Measurements from ENCODE around the gene ALKBH8.
"Not testable (repeated sequence)": the region's sequence is repeated elsewhere in the genome, so short reads cannot be mapped to it uniquely, and the experiment has no call there.

The ALKBH8 gene, protein sequence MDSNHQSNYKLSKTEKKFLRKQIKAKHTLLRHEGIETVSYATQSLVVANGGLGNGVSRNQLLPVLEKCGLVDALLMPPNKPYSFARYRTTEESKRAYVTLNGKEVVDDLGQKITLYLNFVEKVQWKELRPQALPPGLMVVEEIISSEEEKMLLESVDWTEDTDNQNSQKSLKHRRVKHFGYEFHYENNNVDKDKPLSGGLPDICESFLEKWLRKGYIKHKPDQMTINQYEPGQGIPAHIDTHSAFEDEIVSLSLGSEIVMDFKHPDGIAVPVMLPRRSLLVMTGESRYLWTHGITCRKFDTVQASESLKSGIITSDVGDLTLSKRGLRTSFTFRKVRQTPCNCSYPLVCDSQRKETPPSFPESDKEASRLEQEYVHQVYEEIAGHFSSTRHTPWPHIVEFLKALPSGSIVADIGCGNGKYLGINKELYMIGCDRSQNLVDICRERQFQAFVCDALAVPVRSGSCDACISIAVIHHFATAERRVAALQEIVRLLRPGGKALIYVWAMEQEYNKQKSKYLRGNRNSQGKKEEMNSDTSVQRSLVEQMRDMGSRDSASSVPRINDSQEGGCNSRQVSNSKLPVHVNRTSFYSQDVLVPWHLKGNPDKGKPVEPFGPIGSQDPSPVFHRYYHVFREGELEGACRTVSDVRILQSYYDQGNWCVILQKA

DNA sequence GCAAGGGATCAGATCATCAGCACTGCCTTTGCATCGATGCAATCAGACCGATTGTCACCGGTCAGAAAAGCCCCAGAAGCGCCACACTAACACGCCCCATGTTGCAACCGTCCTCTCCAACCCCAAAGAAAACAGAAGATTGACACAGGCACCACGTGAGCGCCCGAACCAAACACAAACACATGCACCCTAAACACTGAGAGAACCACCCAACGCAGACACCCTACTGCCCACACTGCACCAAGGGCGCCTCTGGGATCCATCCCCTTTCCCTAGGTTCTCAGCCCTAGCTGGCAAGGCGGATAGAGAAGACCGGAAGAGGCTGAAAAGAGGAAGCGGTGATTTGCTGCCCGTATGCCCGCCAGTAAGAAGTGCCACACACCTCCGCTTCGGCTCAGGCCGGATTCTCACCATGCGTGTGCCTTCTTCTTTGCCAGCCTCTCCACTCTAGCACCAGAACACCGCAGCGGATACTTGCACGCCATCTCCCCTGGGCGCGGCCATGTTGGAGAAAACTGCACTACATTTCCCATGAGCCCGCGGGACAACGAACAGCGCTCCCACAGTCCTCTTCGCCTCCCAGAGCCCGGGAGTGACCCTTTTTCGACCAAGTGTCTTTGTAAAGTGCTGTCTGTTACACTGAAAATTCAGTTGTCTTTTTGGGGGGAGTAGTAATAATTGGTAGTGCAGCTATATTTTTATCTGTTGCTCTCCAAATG, at the start of gene ALKBH8:
TSS of gene ALKBH8 (minus strand) at position 517 of the 719 bp plus-strand sequence. CDS start 4,842 bp downstream, outside the sequence.
- peak; percentile 57 for DNase-seq (ENCODE audit: low read depth in 2 of 2)

DNA sequence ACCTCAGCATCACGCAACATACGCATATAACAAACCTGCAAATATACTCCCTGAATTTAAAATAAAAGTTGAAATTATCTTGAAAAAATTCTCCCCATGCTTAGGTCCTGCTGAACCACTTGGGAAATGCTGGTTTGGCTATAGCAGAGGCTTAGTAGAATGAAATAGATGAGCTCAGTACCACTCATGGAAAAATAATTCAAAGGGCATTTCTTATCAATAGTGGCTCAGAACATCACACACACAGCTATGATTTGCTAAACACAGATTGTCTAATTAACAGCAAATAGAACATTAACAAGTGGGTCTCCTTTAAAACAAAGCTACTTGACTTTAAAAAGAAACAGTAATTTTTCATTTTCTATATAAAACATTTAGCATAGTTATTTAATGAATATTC, 46.9 kb upstream of the ALKBH8 start:
- no peak for DNase-seq (ENCODE audit: low read depth in 2 of 2)

DNA sequence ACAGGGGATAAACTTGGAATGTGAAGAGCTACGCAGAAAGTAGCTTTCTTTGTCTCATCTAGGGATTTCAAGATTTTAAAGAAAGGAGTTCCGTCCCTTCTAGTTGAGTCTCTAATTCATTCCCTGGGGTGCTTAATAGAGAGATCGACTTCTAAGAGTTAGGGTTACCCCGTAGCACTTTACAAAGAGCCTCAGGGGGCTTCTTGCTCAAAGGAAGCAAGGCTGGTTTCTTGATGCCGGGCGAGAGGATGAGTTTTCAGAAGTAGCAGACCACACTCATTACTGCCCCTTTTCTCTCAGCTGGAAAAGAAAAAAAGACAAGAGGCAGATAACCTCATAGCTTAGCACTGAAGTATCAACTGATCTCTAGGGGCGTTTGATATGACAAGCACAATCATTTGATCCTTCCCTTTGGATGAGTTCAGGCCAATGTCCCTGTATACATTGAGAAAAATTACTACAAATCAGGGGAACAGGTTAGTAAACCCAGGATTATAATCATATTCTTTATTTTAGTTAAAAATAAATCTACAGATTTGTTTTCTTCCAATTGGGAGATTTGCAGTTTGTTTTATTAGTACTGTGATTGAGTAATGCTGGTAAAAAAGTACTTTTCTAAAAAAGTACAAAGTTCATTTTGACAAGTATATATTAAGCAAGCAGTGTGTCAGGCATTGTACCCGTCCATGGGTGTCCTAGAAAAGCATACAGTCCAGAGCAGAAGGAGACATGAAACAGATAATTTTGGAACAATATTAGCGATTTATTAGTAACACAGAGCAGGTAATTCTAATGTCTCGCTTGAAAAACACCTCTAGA, 44.1 kb upstream of the ALKBH8 start:
- no peak for DNase-seq (ENCODE audit: low read depth in 2 of 2)

DNA sequence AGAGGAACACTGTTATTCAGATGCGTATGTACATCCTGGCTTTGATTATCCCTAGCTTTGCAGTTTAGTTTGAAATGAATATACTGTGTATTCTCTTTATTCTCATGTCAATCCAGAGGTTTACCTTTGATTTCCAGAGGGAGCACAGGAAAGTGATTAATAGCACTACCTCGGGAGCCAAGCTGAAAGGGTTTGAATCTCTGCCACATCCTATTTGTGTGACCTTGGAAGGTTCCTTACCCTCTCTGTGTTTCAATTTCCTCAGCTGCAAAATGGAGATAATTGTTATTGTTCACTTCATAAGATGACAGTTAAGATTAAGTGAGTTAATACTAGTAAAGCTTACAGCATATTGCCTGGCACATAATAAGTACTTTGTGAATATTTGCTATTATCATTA, 43.3 kb upstream of the ALKBH8 start:
- DNase-seq (ENCODE audit: low read depth in 2 of 2) = no peak

DNA sequence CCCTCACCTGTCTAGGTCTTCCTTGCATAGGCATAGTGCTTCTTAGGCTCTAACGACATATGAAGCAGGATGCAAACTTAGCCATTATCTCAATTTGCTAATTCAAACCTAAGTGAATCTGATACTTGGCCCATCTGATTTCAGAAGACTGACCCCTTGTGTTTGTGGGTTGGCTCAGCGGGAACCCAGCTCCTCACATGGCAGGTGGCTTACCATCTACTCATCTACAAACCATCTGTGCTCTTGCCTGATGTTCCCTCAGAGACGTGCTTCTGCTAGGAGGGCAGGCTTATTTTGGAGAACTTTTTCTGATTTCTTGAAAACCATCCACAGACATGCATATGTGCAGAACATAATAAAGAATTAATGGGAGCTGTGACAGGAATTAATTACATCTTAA, 40.6 kb upstream of the ALKBH8 start:
- DNase-seq (ENCODE audit: low read depth in 2 of 2) = no peak

DNA sequence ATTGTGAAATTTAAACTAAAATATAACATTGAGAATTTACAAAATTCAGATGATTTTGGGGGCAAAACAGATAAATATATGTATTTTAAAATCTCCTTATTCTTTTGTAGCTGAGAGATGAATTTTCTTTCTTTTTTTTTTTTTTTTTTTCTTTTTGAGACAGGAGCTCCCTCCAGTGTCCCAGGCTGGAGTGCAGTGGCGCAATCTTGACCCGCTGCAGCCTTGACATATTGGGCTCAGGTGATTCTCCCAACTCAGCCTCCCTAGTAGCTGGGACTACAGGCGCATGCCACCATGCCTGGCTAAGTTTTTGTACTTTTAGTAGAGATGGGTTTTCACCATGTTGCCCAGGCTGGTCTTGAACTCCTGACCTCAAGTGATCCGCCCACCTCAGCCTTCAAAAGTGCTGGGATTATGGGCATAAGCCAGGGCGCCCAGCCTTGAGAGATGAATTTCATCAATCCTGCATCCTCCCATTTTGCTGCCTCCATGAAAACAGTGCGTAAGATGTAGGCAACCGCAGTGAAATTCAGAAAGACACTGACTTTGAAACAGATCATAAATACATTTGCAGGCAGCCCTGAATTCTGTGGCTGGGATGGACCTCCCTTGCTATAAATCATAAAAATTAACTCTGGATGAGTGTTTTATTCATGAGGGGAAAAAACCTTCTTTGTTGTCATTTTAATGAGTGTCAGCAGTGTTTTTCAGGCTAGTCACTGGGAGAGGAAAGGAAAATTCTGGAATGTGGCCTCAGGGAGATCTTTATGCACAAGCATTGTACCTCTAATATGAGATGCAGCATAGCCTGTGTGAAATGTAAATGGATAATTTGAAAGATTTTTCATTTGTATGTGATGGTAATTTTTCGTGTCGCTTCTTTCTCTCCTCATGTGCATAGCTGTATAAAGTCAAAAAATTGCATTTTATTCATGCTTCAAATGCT, 39.8 kb upstream of the ALKBH8 start:
- DNase-seq (ENCODE audit: low read depth in 2 of 2) = no peak

DNA sequence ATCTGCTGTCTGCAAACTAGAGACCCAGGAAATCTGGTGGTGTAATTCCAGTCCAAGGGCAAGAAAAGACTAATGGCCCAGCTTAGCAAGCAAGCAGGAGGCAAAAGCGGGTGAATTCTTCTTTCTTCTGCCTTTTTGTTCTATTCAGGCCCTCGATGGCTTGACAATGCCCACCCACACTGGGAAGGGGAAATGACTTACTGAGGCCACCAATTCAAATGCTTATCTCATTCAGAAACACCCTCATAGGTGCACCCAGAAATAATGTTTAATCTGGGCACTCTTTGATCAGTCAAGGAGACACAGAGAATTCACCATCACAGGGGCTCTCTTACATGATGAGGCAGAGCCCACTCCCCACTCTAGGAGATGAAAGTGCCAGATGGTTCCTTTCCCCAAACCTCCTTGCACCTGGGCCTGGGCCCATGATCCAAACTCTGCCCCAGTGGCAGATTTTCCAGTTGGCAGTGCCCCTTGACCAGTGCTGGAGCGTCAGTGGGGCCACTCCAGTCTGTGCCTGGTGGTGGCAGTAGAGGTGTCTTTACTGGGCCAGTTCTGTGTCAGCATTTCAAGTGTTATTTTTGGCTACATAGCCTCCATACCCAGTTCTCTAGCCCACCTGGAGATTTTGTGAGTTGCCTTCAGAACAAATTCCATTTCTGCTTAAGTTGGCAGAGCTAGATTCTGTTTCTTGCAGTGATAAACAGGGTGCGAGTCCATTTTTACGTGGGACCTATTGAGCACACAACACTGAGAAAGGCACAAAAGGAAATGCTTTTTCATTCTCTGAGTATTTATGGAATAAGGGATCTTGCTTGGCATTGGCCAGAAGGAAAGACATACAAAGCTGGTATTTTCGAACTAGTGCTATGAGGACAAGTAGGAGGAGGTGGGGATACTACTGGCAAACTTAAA, 32.9 kb upstream of the ALKBH8 start:
- DNase-seq (ENCODE audit: low read depth in 2 of 2) = no peak

DNA sequence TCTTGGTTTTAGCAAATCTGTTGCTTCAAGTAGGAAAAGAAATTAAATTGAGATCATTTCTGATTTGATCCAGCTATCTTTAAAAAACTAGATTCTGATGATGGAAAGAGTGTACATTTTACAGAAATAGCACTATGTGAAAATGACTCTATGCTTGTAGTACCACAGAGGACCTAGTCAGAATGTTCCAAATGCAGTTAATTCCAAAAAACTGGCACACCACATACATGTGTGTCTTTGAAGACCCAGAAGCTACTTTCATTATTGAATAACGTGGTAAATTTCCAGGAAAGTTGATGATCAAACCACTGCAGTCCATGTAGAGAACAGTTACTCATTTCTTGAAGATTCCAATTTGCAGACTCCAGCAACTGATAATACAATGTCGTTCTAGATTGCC, 29.2 kb upstream of the ALKBH8 start:
- DNase-seq (ENCODE audit: low read depth in 2 of 2) = no peak

DNA sequence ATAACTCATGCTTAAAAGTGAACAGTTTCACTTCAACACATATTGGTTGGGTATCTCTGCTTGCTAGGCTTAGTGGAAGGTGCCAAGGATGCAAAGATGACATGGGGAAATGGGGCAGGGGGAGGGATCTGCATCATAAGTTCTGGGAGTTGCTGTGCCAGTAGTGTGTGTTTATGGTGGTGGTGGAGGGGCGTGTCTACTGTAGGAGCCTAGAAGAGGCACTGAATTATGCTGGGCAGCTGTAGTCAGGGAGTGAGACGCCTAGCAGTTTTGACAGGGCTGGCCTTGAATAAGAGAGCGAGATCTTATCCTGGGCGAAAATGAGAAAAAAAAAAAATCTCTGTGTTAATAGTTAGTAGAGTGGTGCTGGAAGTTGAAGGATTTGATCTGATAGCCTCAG, 28.4 kb upstream of the ALKBH8 start:
- no peak for DNase-seq (ENCODE audit: low read depth in 2 of 2)

DNA sequence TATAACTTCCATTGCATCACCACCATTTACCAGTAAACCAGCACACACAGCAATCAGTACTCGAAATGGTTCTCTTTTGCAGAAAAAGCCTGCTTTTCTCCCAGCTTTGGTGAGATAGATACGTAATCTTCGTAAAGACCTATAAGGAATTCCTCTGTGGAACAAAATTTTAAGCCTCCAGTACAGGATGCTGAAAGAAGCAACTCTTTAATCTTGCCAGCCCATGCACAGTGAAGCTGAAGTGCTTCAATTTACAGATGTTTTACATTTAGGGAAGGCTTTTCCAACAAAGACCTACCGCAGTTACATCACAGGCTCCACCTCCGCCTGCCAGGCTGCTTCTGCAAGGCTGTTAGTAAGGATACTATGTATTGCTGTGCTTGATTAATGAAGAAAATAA, 27.3 kb upstream of the ALKBH8 start:
- DNase-seq (ENCODE audit: low read depth in 2 of 2) = no peak

DNA sequence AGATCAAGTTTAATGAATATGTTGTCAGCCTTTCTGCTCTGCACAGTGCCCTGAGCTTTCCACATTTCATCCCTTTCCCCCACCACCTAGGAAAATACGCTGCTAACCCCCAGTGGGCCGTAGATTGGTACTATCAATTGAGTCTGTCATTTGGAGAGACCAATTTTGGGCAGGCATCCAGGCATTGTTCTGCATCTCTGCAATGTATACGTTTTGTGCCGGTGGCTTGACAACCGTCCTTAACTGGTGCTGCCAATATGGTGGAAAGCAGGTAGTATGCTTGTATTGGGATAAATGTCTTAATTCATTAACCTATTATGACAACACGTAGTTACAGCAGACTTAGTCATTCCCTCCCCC, 26.7 kb upstream of the ALKBH8 start:
- no peak for DNase-seq (ENCODE audit: low read depth in 2 of 2)

DNA sequence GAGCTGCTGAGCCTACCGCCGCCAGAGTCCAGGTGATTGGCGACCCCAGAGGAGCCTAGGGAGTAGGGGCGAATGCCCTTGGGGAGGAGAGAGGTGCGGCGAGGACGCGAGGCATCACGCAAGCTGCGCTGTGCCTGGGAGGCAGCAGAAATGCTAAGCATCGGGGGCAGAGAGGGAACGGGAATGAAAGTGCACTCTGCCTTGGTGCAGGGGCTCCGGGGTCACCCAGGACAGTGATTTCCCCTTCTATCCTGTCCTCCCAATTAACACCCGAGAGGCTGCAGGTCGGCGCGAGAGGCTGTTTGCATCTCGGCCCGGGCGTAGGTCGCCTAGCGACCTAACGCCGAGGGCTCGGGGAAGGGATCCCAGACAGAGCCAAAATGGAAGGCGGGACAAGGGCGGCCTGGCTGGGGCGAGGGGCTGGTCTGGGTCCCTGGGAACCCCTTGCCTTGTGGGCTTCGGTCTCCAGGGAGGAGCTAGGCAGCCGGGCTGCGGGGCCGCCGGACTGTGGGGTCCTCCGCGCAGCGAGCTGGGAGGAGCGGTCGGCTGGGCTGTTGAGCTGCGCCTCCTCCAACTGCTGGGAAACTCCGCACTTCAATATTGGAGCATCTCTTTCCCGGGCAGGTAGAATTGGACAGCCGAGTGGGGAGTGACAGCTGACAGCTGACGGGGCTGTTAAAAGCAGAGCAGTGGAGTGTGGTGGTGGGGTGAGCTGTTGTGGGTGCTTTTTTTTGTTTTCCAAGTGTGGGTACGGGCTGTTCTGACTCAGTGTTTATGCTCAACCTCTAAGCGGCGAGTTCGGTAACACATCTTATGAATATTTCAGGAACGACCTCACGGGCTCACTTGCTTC, 26.1 kb upstream of the ALKBH8 start:
- DNase-seq (ENCODE audit: low read depth in 2 of 2) = peak in 1 of 2 donors; percentile 28

DNA sequence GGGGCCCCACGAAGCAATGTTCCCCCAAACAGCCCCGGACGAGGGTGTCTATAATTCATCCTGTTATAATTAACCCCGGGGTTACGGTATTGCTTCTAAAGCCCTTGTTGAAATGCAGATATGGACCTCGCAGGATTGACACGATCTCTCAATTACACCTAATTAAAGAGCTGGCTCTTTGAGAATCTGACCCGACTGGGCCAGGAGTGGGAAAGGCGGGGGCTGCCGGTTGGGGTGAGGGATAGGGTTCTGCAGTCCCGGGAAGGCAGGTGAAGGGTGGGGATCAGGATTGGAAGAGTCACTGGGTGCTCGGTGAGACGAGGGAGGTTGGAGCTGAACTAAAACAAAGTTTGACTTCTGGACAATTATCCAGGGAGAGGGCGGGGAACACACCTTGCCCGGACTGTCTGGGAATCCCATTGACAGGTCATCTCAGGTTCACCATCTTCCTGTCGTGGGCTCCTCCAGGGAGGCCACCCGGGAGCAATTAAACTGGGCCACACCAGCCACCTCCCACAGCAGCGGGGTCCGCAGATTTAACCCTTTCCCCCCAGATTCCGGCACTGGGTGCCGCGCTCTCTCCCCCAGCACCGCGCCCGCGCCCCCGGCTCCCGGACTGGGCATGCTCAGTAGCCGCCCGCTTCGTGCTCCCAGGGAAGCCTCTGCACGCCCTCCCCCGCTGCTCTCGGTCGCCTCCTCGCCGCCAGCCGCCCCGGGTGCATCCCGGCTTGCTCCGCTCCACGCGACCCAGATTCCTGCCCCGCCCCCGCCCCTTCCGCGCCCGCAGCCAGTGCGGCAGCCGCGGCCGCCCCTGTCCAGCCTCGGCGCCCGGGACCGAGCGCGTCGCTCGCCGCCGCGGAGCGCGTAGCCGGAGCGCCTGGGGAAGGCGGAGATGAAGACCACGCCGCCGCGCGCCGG, 25.2 kb upstream of the ALKBH8 start, which contains the start of gene ELMOD1:
TSS of gene ELMOD1 (plus strand) at position 688 of the 918 bp plus-strand sequence. CDS start 27,043 bp downstream, outside the sequence.
- DNase-seq (ENCODE audit: low read depth in 2 of 2) = peak in 1 of 2 donors; percentile 30

DNA sequence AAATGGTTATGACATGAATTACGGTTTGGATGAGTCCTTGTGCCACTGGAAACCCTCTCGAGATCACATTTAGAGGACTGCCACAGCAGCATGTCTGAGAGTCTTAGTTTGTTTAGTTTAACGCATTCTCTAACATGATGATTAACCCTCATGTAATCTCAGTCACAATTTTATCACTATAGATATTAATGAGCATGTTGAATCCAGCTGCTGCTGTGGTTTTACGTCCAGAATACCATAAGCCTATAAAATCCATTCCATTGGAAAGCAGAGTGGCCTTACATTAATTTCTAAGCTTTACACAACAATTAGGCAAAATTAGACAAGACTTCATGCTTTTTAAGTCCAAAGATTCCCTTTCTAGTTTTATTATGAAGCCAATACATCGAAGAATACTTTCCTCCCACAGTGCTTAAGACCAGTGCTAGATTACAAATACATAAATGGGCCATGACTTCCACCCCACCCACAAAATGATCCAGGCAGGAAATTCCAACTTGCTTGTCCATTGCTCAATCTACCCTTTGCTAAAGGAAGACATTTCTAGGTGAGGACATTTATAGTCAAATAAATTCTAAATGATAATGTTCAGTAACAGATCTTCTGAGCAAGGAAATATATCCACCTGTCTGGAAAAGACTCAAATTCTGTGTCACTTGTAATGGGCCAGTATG, 21.9 kb upstream of the ALKBH8 start:
- no peak for DNase-seq (ENCODE audit: low read depth in 2 of 2)

DNA sequence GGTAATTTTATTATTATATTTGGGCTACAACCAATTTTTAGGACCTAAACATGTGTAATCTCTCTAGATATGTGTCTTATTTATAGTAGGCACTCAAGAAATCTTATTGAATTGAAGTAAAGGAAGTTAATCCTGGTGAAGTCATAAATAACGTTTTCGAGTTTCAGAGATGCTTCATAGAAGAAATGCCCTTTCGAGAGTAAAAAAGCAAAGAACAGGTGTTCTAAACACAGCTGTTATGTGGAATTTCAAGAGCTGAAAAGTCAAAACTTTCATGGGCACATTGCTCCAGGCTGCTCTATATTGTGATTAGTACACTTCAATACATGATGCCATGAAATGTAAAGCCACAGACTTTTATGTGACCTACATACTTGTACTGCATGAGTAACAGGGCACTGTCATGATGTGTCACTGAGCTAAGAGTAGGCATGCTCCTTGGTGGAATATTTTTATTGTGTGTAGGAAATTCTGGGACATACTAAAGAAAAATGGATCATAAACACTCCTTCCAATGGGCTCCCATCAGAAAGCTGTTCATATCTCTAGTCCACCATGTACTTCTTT, 18.2 kb upstream of the ALKBH8 start:
- no peak for DNase-seq (ENCODE audit: low read depth in 2 of 2)

DNA sequence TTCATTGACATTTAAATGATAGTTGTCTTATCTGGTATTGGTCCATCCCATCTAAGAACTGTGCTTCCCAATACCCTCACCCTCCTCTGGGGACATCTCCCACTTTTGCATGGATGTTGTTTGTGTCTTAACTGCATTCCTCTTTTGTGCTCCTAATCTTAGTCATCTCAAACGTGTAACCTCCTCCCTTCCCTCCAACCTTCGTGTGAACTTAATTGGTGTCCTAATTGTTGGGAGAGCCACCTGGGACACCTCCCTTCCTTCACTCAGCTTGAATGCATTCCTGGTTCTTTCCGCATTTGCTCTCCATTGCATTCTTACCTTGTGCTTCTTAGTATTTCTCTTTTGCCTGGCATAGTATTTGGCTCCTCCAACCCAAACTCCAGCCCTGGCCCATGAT, 15.6 kb upstream of the ALKBH8 start:
- DNase-seq (ENCODE audit: low read depth in 2 of 2) = no peak

DNA sequence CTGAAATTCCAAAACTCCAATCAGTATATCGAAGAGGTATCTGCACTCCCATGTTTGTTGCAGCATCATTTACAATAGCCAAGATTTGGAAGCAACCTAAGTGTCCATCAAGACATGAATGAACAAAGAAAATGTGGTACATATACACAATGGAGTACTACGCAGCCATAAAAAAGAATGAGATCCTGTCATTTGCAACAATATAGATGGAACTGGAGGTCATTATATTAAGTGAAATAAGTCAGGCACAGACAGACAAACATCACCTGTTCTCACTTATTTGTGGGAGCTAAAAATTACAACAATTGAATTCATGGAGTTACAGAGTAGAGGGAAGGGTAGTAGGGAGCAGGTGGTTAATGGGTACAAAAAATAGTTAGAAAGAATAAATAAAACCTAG, 13.6 kb upstream of the ALKBH8 start:
- not testable (repeated sequence) for DNase-seq (ENCODE audit: low read depth in 2 of 2)
